Liver (tissue), 9 donors: Measurements from ENCODE around the gene MAML3. TPM values are rescaled to one million over a fixed set of nuclear protein-coding genes. Genes with fewer than 3 reads are reported as not detected.

Experiments used
- DNase-seq: peaks from one replicate; pipeline ENCODE4 v3.0.0-alpha.2; 2017; ENCODE audit warnings: low spot score
- H3K27ac ChIP-seq, 2 donors: one replicate each; pipeline ENCODE4 v1.7.0; 2013; ENCODE audit warnings: inconsistent platforms in 2 of 2, low read length in 2 of 2, control low read depth in 1 of 2, low read depth in 1 of 2, mild to moderate bottlenecking in 1 of 2
- H3K27me3 ChIP-seq, 4 donors: one replicate each; pipeline versions ENCODE4 v1.6.1 to v1.7.0; 2013; ENCODE audit warnings: low read length in 3 of 4, inconsistent platforms in 1 of 4, mild to moderate bottlenecking in 1 of 4, moderate library complexity in 1 of 4; ENCODE audit not compliant: control insufficient read depth in 4 of 4, insufficient read depth in 4 of 4
- H3K36me3 ChIP-seq, 4 donors: one replicate each; pipeline versions ENCODE4 v1.6.1 to v1.7.0; 2013; ENCODE audit warnings: low read length in 3 of 4, mild to moderate bottlenecking in 3 of 4, low read depth in 1 of 4, moderate library complexity in 1 of 4; ENCODE audit not compliant: control insufficient read depth in 4 of 4, insufficient read depth in 3 of 4
- H3K4me1 ChIP-seq, 4 donors: one replicate each; pipeline versions ENCODE4 v1.6.1 to v1.7.0; 2013; ENCODE audit warnings: low read length in 3 of 4, mild to moderate bottlenecking in 3 of 4, moderate library complexity in 1 of 4; ENCODE audit not compliant: control insufficient read depth in 4 of 4, insufficient read depth in 4 of 4
- H3K4me3 ChIP-seq, 3 donors: one replicate each; pipeline versions ENCODE4 v1.6.1 to v1.7.0; 2013; ENCODE audit warnings: low read length in 3 of 3, control low read depth in 1 of 3, low read depth in 1 of 3, mild to moderate bottlenecking in 1 of 3
- H3K9ac ChIP-seq, 2 donors: one replicate each; pipeline ENCODE4 v1.7.0; 2013; ENCODE audit warnings: low read length in 2 of 2, mild to moderate bottlenecking in 2 of 2, moderate library complexity in 2 of 2, control low read depth in 1 of 2, low read depth in 1 of 2
- H3K9me3 ChIP-seq, 4 donors: one replicate each; pipeline versions ENCODE4 v1.6.1 to v1.7.0; 2013; ENCODE audit warnings: low read length in 3 of 4; ENCODE audit not compliant: control insufficient read depth in 4 of 4
- ATF3 ChIP-seq: IDR thresholded peaks from 2 replicates; pipeline ENCODE4 v1.6.1; 2016; ENCODE audit warnings: antibody characterized with exemption
- CTCF ChIP-seq: fragments of 150-350 bp; IDR thresholded peaks from 2 replicates; pipeline ENCODE4 v1.5.1; 2017; ENCODE audit warnings: improper control_type of control experiment, low read depth, low read length; ENCODE audit not compliant: missing input control
- EGR1 ChIP-seq, 2 donors: IDR thresholded peaks; 2 replicates each; pipeline ENCODE4 v1.6.1; 2016 to 2018; ENCODE audit warnings: antibody characterized with exemption in 2 of 2, low read depth in 2 of 2
- FOXA1 ChIP-seq: IDR thresholded peaks from 2 replicates; pipeline ENCODE4 v1.6.1; 2016; ENCODE audit warnings: antibody characterized with exemption
- FOXA2 ChIP-seq: IDR thresholded peaks from 2 replicates; pipeline ENCODE4 v1.6.1; 2016; ENCODE audit warnings: antibody characterized with exemption
- GABPA ChIP-seq, 2 donors: IDR thresholded peaks in 1 of 2; conservative IDR thresholded peaks in 1 of 2; 2 replicates each; pipeline ENCODE4 v1.6.1; 2016; ENCODE audit warnings: antibody characterized with exemption in 2 of 2, mild to moderate bottlenecking in 1 of 2, moderate library complexity in 1 of 2
- HNF4A ChIP-seq, 2 donors: conservative IDR thresholded peaks; 2 replicates each; pipeline ENCODE4 v1.6.1; 2016; ENCODE audit warnings: antibody characterized with exemption in 2 of 2, mild to moderate bottlenecking in 2 of 2
- HNF4G ChIP-seq: IDR thresholded peaks from 2 replicates; pipeline ENCODE4 v1.6.1; 2016; ENCODE audit warnings: antibody characterized with exemption
- JUND ChIP-seq, 2 donors: IDR thresholded peaks; 2 replicates each; pipeline ENCODE4 v1.6.1; 2016; ENCODE audit warnings: antibody characterized with exemption in 2 of 2
- MAX ChIP-seq: IDR thresholded peaks from 2 replicates; pipeline ENCODE4 v1.6.1; 2016; ENCODE audit warnings: antibody characterized with exemption
- NR2F2 ChIP-seq: IDR thresholded peaks from 2 replicates; pipeline ENCODE4 v1.6.1; 2016; ENCODE audit warnings: antibody characterized with exemption
- RAD21 ChIP-seq, 2 donors: IDR thresholded peaks; 2 replicates each; pipeline ENCODE4 v1.6.1; 2016; ENCODE audit warnings: antibody characterized with exemption in 2 of 2, mild to moderate bottlenecking in 2 of 2
- REST ChIP-seq: IDR thresholded peaks from 2 replicates; pipeline ENCODE4 v1.6.1; 2016; ENCODE audit warnings: antibody characterized with exemption, mild to moderate bottlenecking
- RXRA ChIP-seq, 2 donors: IDR thresholded peaks; 2 replicates each; pipeline ENCODE4 v1.6.1; 2017 to 2018; ENCODE audit warnings: antibody characterized with exemption in 2 of 2, mild to moderate bottlenecking in 1 of 2
- SP1 ChIP-seq: IDR thresholded peaks from 2 replicates; pipeline ENCODE4 v1.6.1; 2018; ENCODE audit warnings: antibody characterized with exemption, mild to moderate bottlenecking
- TAF1 ChIP-seq: conservative IDR thresholded peaks from 2 replicates; pipeline ENCODE4 v1.6.1; 2016; ENCODE audit warnings: antibody characterized with exemption, mild to moderate bottlenecking
- YY1 ChIP-seq: IDR thresholded peaks from 2 replicates; pipeline ENCODE4 v1.6.1; 2016; ENCODE audit warnings: antibody characterized with exemption, mild to moderate bottlenecking
- ZBTB33 ChIP-seq: IDR thresholded peaks from 2 replicates; pipeline ENCODE4 v1.6.1; 2016; ENCODE audit warnings: antibody characterized with exemption
- WGBS: extraction: QIAGEN DNeasy Blood & Tissue Kit; methylation state at CpG from one replicate; pipeline ENCODE4 v1.1.7; 2013; 5-methylcytosine and 5-hydroxymethylcytosine counted together
- polyA plus RNA-seq, 2 donors: library from polyadenylated mRNA; stranded (reverse) in 1 of 2; unstranded in 1 of 2; fragments of 200-250 nt in 1 of 2; fragments of >200 nt in 1 of 2; fragmentation: Nextera tagmentation in 1 of 2; extraction: Ambion mirVana in 1 of 2; gene quantifications; one replicate each; pipeline versions ENCODE4 v1.2.1 to v1.2.3, GENCODE V29; 2013 to 2015
- total RNA-seq, 2 donors: library from RNA; depleted of rRNA; stranded (reverse); fragments of >200 nt; gene quantifications; one replicate each; pipeline ENCODE4 v1.2.3, GENCODE V29; 2014
- donor health status: healthy.
- donor health status: healthy.
- donor health status: healthy.
- donor health status: healthy.
- donor health status: healthy.

MAML3 gene
- total and polyA plus RNA-seq, 4 donors: 1.3 to 4.3 (median 2.7) TPM

- Histone ChIP-seq H3K9me3 (no peaks in the 10 kb centered on the region), H3K4me3 (no peak overlapping the region), H3K27ac (peak overlapping the region; percentile 37 to 49), H3K27me3 (no peaks in the 10 kb centered on the region), H3K4me1 (peaks cover 0 to 25% (median 7%) of the 10 kb centered on the region in 4 donors), H3K9ac (no peak overlapping the region), H3K36me3 (no peaks in the 10 kb centered on the region)
- 41% methylated on average over 4 of the region's 4 CpGs for WGBS
- TF ChIP-seq FOXA2 (peak; percentile 29), GABPA (IDR thresholded peaks at IDR 0.05 in 1 of 2, conservative IDR thresholded peaks at IDR 0.05 in 1 of 2) (no peak), JUND (IDR thresholded peaks at IDR 0.05) (no peak), YY1 (peak; percentile 40), EGR1 (IDR thresholded peaks at IDR 0.05; ENCODE audit: low read depth in 2 of 2) (peak in 1 of 2 donors; percentile 53), MAX (no peak), CTCF (peak; percentile 71), HNF4G (no peak), ZBTB33 (peak; percentile 23), RAD21 (IDR thresholded peaks at IDR 0.05) (peak; percentile 90 to 94), ATF3 (no peak), FOXA1 (no peak), SP1 (peak; percentile 46), NR2F2 (no peak), TAF1 (no peak), HNF4A (conservative IDR thresholded peaks at IDR 0.05) (peak; percentile 55 to 62), REST (no peak), RXRA (IDR thresholded peaks at IDR 0.05) (peak; percentile 63 to 67)
- DNase-seq: no peak
Observed at GRCh38 chr4:139861471-139861870, 292.5 kb downstream of the MAML3 start.
